ENCODE measurements around the gene SLC35F5. TPM values are rescaled to one million over a fixed set of nuclear protein-coding genes. Genes with fewer than 3 reads are reported as not detected.
"Not testable (repeated sequence)": the region's sequence is repeated elsewhere in the genome, so short reads cannot be mapped to it uniquely, and the experiment has no call there.

The SLC35F5 gene
- total and polyA plus RNA-seq, 4 donors = 15.3 to 70.8 (median 44.6) TPM

DNA sequence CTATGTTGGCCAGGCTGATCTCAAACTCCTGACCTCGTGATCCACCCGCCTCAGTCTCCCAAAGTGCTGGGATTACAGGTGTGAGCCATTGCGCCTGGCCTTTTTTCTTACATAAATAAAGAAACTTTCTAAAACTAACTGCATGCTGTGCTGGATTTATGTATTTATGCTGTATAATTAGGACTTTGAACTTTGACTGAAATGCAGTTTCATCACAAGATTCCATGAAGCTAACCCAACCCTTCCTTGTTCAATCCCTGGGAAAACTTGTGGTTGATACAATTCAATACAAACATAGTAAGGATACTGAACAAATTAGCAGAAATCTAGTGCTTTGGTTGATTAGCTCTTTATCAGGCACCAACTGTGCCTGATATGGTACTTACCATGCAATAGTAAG lies 20.9 kb upstream of the SLC35F5 start (continued):
- no peak for TF ChIP-seq HNF4A (conservative IDR thresholded peaks at IDR 0.05)
- TF ChIP-seq NR2F2 (IDR thresholded peaks at IDR 0.05) = no peak

- DNase-seq (ENCODE audit: low spot score) = no peak
- Histone ChIP-seq H3K27ac (ENCODE audit: low read depth in 1 of 2, low read length in 2 of 2) (no peak overlapping the region), H3K36me3 (ENCODE audit: control insufficient read depth in 4 of 4, insufficient read depth in 3 of 4, low read depth in 1 of 4, low read length in 3 of 4) (no peaks in the 10 kb centered on the region)
Observed at GRCh38 chr2:113776949-113777348, 20.5 kb upstream of the SLC35F5 start.

DNA sequence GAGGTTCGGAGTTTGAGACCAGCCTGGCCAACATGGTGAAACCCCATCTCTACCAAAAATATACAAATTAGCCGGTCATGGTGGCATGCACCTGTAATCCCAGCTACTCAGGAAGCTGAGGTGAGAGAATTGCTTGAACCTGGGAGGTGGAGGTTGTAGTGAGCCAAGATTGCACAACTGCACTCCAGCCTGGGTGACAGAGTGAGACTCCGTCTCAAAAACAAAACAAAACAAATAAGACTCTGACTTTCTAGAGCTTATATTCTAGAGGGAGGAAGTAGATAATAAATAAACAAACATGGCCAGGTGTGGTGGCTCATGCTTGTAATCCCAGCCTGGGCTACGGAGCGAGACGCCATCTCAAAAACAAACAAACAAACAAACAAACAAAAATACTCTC lies 18.2 kb upstream of the SLC35F5 start:
- 76% methylated on average over 6 of the region's 6 CpGs for WGBS
- H3K9me3 ChIP-seq (ENCODE audit: control insufficient read depth in 4 of 4, low read length in 3 of 4); DNase-seq (ENCODE audit: low spot score); H3K4me1 ChIP-seq (ENCODE audit: control insufficient read depth in 4 of 4, insufficient read depth in 4 of 4, low read length in 3 of 4); H3K36me3 ChIP-seq (ENCODE audit: control insufficient read depth in 4 of 4, insufficient read depth in 3 of 4, low read depth in 1 of 4, low read length in 3 of 4); H3K9ac ChIP-seq (ENCODE audit: low read depth in 1 of 2, low read length in 2 of 2); H3K4me3 ChIP-seq (ENCODE audit: low read depth in 1 of 3, low read length in 3 of 3); H3K27ac ChIP-seq (ENCODE audit: low read depth in 1 of 2, low read length in 2 of 2); H3K27me3 ChIP-seq (ENCODE audit: control insufficient read depth in 4 of 4, insufficient read depth in 4 of 4, low read length in 3 of 4): not testable (repeated sequence)

More at GRCh38 chr2:113776949-113777348, 20.5 kb upstream of the SLC35F5 start:
- TF ChIP-seq ZBTB33 (IDR thresholded peaks at IDR 0.05) (no peak), FOXA2 (IDR thresholded peaks at IDR 0.05) (no peak), FOXA1 (IDR thresholded peaks at IDR 0.05) (no peak), ATF3 (IDR thresholded peaks at IDR 0.05) (no peak), HNF4G (IDR thresholded peaks at IDR 0.05) (no peak), RAD21 (IDR thresholded peaks at IDR 0.05) (no peak), NR2F2 (IDR thresholded peaks at IDR 0.05) (no peak), GABPA (IDR thresholded peaks at IDR 0.05 in 1 of 2, conservative IDR thresholded peaks at IDR 0.05 in 1 of 2) (no peak), YY1 (IDR thresholded peaks at IDR 0.05) (no peak), HNF4A (conservative IDR thresholded peaks at IDR 0.05) (no peak), JUND (IDR thresholded peaks at IDR 0.05) (no peak), TAF1 (conservative IDR thresholded peaks at IDR 0.05) (no peak), RXRA (IDR thresholded peaks at IDR 0.05) (no peak), SP1 (IDR thresholded peaks at IDR 0.05) (no peak), CTCF (IDR thresholded peaks at IDR 0.05; ENCODE audit: low read depth, low read length, missing input control) (no peak), EGR1 (IDR thresholded peaks at IDR 0.05; ENCODE audit: low read depth in 2 of 2) (no peak)
- TF ChIP-seq, protein P1, sequence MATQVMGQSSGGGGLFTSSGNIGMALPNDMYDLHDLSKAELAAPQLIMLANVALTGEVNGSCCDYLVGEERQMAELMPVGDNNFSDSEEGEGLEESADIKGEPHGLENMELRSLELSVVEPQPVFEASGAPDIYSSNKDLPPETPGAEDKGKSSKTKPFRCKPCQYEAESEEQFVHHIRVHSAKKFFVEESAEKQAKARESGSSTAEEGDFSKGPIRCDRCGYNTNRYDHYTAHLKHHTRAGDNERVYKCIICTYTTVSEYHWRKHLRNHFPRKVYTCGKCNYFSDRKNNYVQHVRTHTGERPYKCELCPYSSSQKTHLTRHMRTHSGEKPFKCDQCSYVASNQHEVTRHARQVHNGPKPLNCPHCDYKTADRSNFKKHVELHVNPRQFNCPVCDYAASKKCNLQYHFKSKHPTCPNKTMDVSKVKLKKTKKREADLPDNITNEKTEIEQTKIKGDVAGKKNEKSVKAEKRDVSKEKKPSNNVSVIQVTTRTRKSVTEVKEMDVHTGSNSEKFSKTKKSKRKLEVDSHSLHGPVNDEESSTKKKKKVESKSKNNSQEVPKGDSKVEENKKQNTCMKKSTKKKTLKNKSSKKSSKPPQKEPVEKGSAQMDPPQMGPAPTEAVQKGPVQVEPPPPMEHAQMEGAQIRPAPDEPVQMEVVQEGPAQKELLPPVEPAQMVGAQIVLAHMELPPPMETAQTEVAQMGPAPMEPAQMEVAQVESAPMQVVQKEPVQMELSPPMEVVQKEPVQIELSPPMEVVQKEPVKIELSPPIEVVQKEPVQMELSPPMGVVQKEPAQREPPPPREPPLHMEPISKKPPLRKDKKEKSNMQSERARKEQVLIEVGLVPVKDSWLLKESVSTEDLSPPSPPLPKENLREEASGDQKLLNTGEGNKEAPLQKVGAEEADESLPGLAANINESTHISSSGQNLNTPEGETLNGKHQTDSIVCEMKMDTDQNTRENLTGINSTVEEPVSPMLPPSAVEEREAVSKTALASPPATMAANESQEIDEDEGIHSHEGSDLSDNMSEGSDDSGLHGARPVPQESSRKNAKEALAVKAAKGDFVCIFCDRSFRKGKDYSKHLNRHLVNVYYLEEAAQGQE (IDR thresholded peaks at IDR 0.05) = no peak
- TF ChIP-seq, protein P2, sequence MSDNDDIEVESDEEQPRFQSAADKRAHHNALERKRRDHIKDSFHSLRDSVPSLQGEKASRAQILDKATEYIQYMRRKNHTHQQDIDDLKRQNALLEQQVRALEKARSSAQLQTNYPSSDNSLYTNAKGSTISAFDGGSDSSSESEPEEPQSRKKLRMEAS (IDR thresholded peaks at IDR 0.05) = no peak
- no peak overlapping the region for H3K4me3 ChIP-seq (ENCODE audit: low read depth in 1 of 3, low read length in 3 of 3)
- WGBS = 76% methylated on average over 4 of the region's 4 CpGs
- H3K9me3 ChIP-seq (ENCODE audit: control insufficient read depth in 4 of 4, low read length in 3 of 4) = no peaks in the 10 kb centered on the region
- no peaks in the 10 kb centered on the region for H3K27me3 ChIP-seq (ENCODE audit: control insufficient read depth in 4 of 4, insufficient read depth in 4 of 4, low read length in 3 of 4)
- no peak overlapping the region for H3K9ac ChIP-seq (ENCODE audit: low read depth in 1 of 2, low read length in 2 of 2)
- H3K4me1 ChIP-seq (ENCODE audit: control insufficient read depth in 4 of 4, insufficient read depth in 4 of 4, low read length in 3 of 4) = no peaks in the 10 kb centered on the region

Measured in liver (tissue), 9 donors.